Measurements from ENCODE around the gene PCSK5.

Gene PCSK5

GRCh38 chr9:76394960-76395252 is 504.4 kb downstream of the PCSK5 start:
- no peak for DNase-seq (ENCODE audit: low read depth in 2 of 2)

DNA sequence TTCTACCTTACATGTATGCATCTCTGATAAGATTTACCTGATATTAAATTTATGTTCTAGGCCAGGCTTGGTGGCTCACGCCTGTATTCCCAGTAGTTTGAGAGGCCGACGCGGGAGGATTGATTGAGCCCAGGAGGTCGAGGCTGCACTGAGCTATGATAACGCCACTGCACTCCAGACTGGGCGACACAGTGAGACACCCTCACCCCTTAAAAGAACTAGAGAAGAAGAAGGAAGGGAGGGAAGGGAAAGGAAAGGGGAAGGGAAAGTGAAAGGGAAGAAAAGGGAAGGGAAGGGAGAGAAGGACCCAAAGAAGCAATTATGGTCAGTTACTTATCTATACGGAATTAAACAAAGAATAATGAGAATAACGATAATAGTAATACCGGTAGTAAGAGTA is 504.9 kb downstream of the PCSK5 start:
- no peak for DNase-seq (ENCODE audit: low read depth in 2 of 2)

DNA sequence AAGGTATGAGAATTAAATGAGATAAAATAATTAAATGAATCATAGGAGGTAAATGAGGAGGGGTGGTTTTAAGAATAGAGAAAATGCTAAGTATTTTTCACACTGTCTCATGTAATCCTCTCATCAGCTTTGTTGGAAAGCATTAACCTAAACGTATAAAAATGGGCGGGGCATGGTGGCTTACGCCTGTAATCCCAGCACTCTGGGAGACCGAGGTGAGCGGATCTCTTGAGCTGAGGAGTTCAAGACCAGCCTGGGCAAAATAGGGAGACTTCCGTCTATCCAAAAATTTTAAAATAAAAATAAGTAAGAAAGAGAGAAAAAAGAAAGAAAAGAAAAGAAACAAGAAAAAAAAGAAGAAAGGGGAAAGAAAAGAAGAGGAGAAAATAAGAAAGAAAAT is 505.7 kb downstream of the PCSK5 start:
- DNase-seq (ENCODE audit: low read depth in 2 of 2) = no peak

GRCh38 chr9:76396597-76396996 is 506.1 kb downstream of the PCSK5 start:
- DNase-seq (ENCODE audit: low read depth in 2 of 2) = no peak

GRCh38 chr9:76399856-76400255 is 509.4 kb downstream of the PCSK5 start:
- DNase-seq (ENCODE audit: low read depth in 2 of 2) = no peak

DNA sequence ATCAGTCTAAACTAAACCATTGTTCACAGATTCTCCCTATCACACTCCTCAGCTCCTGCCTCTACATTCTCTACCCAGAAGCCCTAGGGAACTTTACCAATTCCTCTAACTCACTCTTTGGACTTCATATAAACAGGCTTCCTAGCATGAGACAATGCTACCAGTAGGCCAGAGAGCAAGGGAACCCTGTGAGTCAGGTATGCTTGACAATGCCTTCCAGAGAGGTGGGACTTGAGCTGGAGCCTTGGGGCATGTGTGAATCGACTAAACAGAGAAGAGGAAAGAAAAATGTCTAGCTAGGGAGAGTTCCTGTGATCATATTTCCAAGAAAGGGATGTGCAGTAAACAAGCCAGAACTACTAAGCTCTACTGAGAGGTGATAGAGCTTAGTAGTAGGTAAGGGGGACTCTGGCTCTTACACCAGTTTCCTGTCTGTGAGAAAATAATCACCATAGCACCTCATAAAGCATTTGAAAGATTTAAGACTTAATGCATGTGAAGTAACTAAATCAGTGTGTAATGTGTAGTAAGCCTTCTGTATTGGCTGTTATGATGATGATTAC is 510.1 kb downstream of the PCSK5 start:
- no peak for DNase-seq (ENCODE audit: low read depth in 2 of 2)

DNA sequence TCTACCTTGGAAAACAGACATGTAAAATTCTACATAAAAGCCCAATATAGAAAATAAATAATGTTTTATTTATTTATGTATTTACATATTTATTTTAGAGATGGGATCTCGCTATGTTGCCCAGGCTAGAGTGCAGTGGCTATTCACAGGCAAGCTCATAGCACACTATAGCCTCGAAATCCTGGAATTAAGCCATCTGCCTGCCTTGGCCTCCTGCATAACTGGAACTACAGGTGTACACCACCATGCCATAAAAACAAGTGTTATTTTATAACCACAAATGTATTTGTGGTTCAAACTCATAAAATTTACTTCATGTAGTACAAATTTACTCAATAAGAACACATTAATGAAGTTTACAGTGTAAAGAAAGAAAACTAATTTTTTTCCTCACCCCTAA is 510.7 kb downstream of the PCSK5 start:
- DNase-seq (ENCODE audit: low read depth in 2 of 2) = no peak

GRCh38 chr9:76401580-76402354 is 511.3 kb downstream of the PCSK5 start:
- DNase-seq (ENCODE audit: low read depth in 2 of 2) = no peak

- no peak for DNase-seq (ENCODE audit: low read depth in 2 of 2)
These were observed 512.9 kb downstream of the PCSK5 start for GRCh38 chr9:76403352-76403751.

DNA sequence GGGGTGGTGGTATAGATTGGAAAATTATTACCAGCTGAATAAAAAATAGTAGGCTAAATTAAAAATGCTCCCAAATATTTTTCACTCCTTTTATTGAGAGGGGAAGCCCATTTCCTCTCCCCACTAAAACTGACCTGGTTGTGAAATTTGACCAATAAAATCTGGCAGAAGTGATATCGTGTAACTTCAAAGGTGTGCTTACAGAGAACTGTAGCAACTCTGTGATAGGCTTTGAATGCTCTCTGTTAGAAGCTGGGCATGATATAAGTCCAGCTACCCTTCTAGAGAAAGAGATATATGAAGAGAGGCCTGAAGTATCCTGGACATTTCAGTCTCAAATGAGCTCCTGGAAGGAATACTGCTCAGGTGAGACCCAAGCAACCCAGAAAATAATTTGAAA is 513.9 kb downstream of the PCSK5 start:
- DNase-seq (ENCODE audit: low read depth in 2 of 2) = no peak

- no peak for DNase-seq (ENCODE audit: low read depth in 2 of 2)
These were observed 514.9 kb downstream of the PCSK5 start for GRCh38 chr9:76405340-76405739.

GRCh38 chr9:76405868-76406267 is 515.4 kb downstream of the PCSK5 start:
- no peak for DNase-seq (ENCODE audit: low read depth in 2 of 2)
